K562 (cell line): ENCODE results near the gene AP3S2.

Experiments
- CBX2 ChIP-seq: fragments of 200-600 bp; sonication (generic); IDR thresholded peaks from one replicate; pipeline ENCODE4 v1.6.1; 2012; ENCODE audit warnings: mild to moderate bottlenecking, low read length, inconsistent platforms; ENCODE audit not compliant: insufficient read depth, poor library complexity, severe bottlenecking
- JUNB ChIP-seq: fragments of 450-650 bp; formaldehyde crosslinking; conservative IDR thresholded peaks from 2 replicates; pipeline ENCODE4 v1.4.0; 2020; ENCODE audit warnings: mild to moderate bottlenecking
- MEIS2 ChIP-seq: fragments of 450-650 bp; IDR thresholded peaks from 2 replicates; pipeline ENCODE4 v1.6.1; 2014; ENCODE audit warnings: mild to moderate bottlenecking; ENCODE audit not compliant: partially characterized antibody
- MLX ChIP-seq, 2 experiments: fragments of 450-650 bp in 1 of 2; sonication (generic) in 1 of 2; formaldehyde crosslinking; conservative IDR thresholded peaks; 2 replicates each; pipeline versions ENCODE4 v1.4.0 to v1.8.1; 2020 to 2022; ENCODE audit warnings: mild to moderate bottlenecking in 1 of 2, missing genetic modification reagents in 1 of 2
- NCOA1 ChIP-seq: fragments of 450-650 bp; IDR thresholded peaks from 2 replicates; pipeline ENCODE4 v1.6.1; 2016; ENCODE audit warnings: low read depth
- SMC3 ChIP-seq: conservative IDR thresholded peaks from 2 replicates; pipeline ENCODE4 v1.6.1; 2011; ENCODE audit warnings: low read depth, low read length, improper control_type of control experiment; ENCODE audit not compliant: insufficient read depth
- ZBTB7A ChIP-seq: IDR thresholded peaks from 2 replicates; pipeline ENCODE4 v1.6.1; 2011; ENCODE audit warnings: low read depth, mild to moderate bottlenecking, low read length, moderate library complexity, borderline replicate concordance; ENCODE audit not compliant: control insufficient read depth
- ZNF668 ChIP-seq: fragments of 250-450 bp; sonication (Bioruptor Pico); IDR thresholded peaks from 2 replicates; pipeline ENCODE4 v1.8.0; 2022; ENCODE audit warnings: mild to moderate bottlenecking, inconsistent platforms

GRCh38 chr15:89860891-89861290 lies 32.9 kb downstream of the AP3S2 start:
- TF ChIP-seq NCOA1, result no peak
- TF ChIP-seq MEIS2, result no peak
- TF ChIP-seq MLX (CRISPR knock-in tag; conservative IDR thresholded peaks at IDR 0.05), result no peak
- no peak for TF ChIP-seq ZNF668 (CRISPR knock-in tag)
- no peak for TF ChIP-seq ZBTB7A
- no peak for TF ChIP-seq JUNB (CRISPR knock-in tag)
- no peak for TF ChIP-seq SMC3
- no peak for TF ChIP-seq CBX2
